HG02763 (cell line): Measurements from ENCODE around the gene ABHD16B.
"Not testable (repeated sequence)": the region's sequence is repeated elsewhere in the genome, so short reads cannot be mapped to it uniquely, and the experiment has no call there.

ENCODE experiments used
- ATAC-seq: cut with Tn5 transposase; IDR thresholded peaks from one replicate; pipeline ENCODE4 v1.9.1; 2021; ENCODE audit warnings: mild to moderate bottlenecking, moderate library complexity; ENCODE audit not compliant: unreplicated experiment

Gene ABHD16B

DNA sequence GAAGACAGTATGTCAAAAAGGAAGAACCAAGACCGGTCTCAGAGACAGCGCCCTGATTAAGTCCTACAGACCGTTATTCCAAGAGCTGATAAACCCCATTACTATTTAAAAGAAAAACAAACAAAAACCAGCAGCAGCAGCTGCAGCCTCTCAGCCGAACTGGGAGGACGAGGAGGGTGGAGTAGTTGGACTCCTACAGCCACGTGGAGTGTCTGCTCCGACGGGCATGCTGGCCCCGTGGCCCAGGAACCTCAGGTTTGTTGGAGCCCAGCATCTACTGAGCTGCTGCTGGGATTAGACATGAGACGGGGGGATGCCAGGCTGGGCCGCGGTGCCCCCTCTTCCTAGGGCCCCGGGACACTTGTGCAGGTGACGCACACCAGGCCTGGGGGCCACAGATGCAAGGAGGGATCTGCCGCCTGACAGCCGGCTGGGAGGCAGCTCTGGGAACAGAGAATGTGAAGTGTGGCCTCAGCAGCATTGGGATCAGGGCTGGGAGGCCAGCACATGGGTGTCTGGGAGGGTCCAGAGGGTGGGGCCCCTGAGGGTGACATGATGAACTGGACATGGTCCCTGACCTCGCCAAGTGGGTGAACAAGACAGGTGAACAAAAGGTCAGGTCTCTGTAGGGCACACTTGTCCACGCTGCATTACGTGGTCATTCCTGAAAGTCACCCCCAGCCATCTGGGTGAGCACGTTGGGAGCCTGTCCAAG, 27.4 kb upstream of the ABHD16B start:
- no peak for ATAC-seq

DNA sequence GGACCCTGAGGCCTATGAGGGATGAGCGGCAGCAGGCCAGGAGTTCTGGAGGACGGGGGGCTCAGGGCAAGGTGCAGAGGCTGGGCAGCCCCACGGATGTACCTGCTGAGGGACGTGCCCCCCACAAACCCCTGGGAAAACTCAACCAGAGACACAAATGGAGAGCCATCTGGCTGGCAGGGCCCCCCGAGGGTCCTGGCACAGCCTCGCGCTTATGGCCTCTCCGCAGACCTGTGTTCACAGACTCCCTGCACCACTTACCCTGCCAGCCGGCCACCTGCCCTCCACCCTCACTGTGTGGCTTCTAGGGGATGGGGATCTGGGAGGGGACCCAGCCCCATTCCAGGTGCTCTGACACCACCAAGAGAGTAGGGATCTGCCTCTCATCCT, 26.8 kb upstream of the ABHD16B start:
- ATAC-seq, result no peak

DNA sequence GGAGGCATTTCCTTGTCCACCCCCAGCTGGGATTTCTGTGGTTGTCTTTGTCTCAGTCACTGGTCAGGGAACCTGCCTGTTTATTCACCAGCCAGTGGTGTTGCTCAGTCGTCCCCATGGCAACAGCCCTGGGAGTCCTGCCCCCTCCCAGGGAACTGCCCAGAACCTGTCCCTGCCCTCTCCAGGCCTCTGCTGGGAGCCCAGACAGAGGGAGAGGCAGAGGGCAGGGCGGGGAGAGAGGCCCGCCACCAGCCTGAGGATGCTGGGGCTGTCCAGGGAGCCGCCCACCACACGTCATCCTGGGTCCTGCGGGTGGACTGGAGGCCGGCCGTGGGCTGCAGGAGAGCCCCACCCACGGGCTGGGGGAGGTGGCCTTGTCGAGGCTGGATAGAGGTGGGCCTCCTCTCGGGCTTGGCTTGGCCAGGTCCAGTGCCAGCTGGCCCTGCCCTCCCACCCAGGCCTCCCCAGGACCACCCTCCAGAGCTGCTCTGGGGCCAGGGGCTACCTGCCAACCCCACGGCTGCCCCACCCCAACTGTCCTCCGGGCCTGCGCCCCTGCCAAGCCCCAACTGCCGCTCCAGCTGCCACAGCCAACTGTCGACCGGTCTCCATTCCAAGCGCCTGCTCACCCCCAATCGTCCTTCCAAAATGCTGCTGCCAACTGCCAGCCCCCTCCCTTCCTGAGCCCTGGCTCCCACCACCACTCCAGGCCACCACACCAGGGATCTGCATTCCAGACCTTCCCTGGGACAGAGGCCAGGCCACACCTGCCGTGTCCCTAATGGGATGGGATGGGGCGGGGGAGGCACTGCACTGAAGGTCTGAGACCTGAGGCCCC, 26.1 kb upstream of the ABHD16B start:
- ATAC-seq, result no peak

DNA sequence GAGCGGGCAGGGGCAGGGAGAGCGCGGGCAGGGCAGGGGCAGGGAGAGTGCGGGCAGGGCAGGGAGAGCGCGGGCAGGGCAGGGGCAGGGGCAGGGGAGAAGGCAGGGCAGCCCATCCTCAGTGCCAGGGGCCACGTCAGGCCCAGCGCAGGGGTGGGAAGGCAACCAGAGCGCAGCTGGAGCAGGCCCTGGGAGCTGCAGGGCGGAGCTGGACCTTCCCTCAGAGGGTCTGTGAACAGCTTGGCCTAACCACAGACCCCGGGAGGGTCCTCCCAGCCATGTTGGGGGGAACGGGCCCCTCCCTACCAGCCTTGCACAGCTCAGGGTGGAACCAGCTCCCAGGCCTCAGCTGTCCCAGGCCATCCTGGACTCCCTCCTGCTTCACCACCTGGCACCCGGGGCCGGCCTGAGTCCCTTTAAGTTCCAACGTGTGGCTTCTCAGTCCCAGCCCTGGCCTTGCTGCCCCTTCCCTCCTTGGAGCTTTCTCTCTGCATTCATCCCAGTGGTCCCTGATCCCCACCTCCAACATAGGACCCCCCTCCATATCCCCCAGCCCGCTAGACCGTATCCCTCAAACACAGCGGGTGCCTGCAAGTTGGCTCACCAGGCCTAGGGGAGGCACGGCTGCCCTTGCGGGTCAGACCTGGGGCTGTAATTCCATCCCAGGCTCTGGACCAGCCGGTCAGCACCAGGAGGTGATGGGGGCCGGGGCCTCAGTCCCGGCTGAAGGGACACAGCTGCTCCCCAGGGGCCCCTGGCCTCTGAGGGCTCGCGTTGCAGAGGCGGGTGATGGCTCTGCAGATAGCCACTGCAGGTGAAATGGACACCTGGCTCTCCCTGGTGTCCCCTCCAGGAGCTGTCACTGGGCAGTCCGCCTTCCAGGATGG, 24.6 kb upstream of the ABHD16B start:
- no peak for ATAC-seq

DNA sequence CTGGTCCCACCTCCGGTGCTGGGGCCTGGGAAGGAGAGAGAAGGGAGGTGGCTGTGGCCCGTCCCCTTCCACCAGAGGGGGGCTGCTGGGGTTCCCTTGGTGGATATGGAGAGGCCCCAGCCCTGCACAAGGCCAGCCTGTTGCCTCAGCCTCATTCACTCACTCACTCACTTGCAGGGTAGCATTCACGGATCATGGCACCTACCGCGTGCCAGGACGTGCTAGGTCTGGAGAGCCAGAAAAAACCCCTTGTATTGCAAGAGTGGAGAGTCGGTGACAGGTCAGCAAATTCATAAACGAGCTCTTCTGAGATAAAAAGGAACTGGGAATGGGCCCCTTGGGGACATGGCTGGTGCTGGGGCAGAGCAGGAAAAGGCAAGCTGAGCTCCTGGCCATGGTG, 23.8 kb upstream of the ABHD16B start:
- ATAC-seq, result no peak

DNA sequence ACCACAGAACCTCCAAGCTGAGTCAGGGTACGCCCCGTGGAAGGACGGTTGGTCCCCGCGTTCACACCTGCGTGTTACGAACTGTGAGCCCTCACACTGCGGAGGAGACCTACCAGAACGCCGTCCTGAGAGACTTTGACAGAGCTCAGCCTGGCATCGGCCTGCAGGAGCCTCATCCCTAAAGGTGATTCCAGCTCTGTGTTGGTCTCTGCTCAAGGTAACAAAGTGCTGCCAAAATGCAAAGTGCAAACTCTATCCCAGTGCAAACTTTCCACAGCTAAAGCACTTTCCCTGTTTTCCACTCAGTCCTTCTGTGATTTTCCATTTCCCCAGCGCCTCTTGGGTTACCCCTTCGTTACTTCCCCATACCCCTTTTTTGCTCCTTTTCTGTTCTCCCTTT, 21.7 kb upstream of the ABHD16B start:
- ATAC-seq, result no peak

DNA sequence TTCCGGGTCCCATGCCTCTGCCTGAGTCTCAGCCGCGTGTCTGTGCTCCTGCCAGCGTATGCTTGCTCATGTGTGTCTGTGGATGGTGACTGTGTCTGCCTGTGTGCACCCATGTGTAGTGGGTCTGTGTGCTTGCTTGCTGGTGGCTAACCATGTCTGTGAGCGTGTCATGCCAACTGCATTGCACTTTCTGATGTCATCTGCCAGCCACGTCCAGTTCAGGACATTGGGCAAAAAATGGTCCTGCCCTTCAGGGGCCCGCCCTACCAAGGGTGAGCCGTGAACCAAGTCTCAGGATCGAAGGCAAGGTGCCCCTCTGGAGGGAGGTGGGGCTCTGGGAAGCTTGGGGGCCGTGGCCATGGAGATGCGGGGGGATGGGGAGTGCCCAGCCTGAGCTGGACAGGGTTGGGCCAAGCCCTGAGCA, 20.9 kb upstream of the ABHD16B start:
- ATAC-seq, result no peak

DNA sequence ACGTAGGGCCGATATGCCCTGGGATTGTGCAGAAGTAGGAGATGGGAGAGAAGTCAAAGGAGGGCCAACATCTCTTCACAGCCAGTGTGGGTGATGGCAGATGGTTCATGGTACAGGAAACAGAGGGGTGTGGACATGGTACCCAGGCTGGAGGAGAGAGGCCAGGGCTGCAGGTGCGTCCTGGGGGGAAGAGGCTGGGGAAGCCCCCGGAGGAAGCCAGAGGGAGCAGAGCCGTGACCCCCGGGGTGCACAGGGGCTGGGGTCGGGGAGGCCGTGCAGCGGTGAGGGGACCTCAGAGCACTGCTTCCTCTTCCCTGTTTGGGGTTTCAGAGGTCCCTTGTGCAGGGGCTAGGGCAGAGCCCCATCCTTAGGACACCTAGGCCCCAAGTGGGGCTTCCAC, 19.0 kb upstream of the ABHD16B start:
- ATAC-seq, result no peak

DNA sequence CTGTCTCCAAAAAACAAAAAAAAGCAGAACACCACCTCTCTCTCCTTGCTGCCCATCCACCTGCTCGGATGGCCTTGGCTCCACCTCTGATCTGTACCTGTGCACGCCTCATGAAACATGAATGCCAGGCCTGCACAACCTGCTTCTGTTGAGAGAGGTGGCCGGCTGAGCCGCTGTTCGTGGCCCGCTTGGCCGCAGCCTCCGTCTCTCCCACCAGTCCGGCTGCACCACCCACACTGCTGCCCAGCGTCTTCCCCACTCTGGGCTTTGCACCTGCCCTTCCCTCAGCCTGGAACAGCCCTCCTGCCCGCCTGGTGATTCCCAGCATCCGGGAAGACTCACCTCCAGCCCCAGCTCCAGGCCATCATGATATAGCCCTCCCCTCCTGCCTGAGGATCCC, 18.1 kb upstream of the ABHD16B start:
- no peak for ATAC-seq

DNA sequence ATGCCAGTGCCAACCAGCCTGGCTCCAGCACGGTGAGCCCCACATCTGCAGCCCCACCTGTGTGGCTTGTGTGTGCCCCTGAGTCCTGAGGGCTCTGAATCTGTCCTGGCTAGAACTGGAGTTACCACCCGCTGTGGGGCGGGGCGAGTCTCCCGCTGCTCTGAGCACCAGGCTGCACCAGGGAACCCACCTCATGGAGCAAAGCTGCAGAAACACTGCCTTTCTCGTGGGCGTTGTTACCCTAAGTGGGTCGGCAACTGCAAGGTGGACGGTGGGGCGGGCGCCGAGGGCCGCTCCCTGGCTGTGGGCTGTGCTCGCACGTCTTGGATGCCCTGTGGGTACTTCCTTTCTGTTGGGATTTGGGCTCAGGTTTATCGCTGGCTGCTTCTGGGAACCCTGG, 17.5 kb upstream of the ABHD16B start:
- ATAC-seq, result no peak

DNA sequence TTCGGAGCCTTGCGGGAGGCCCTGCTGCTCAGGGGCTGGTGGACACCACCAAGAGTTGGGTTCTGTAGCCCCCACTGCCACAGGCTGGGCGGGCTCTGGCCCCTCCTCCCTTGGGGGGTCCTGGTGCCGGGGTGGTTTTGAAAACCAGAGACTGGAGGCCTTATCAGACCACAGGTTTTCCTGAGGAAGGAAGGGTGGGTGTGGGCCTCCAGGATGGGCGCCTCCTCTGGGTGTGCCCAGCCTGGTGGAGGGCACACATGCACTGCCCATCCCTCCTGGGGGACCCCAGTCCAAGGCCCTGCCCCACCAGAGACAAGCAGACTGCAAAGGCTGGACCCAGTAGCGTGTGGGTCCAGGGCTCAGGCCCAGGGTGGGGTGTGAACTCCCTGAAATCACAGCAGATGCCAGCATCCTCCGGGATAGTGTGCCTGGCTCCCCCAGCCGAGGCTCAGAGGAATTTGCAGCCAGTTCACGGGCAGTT, 16.7 kb upstream of the ABHD16B start:
- no peak for ATAC-seq

DNA sequence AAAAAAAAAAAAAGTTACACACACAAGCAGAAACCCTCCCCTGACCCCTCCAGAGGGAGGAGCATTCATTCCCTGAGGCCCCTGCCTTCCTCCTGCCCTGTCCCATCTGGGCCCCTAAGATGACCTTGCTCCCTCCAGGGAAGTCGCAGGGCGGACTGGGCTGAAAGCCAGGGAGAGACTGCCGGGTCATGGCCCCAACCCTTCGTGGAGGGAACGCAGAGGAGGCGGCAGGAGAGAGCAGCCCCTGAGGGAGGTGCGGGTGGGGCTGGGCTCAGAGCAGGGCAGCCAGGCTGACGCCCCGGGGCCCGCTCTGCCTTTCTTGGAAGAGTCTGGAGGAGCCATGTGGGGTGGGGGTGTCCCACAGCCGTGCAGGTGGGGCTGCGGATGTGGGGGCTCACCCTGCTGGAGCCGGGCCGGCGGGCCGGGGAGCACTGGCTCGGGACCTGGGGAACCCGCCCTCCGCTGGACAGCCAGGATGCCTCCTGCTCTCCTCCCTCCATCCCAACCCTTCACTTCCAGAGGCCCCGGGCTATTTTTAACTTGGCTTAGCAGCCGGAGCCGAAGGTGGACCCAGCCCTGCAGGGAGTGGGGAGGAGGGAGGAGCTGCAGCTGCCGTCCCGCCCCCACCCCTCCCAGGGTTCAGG, 15.0 kb upstream of the ABHD16B start:
- ATAC-seq, result no peak

DNA sequence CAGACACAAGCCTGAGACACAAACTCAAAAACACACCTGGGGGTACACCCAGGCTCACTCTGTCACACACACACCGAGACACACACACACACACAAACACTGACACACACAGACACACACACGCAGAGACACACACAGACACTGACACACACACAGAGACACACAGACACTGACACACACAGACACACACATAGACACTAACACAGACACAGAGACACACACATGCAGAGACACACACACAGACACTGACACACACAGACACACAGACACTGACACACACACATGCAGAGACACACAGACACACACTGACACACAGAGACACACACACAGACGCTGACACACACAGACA, 14.4 kb upstream of the ABHD16B start:
- no peak for ATAC-seq

DNA sequence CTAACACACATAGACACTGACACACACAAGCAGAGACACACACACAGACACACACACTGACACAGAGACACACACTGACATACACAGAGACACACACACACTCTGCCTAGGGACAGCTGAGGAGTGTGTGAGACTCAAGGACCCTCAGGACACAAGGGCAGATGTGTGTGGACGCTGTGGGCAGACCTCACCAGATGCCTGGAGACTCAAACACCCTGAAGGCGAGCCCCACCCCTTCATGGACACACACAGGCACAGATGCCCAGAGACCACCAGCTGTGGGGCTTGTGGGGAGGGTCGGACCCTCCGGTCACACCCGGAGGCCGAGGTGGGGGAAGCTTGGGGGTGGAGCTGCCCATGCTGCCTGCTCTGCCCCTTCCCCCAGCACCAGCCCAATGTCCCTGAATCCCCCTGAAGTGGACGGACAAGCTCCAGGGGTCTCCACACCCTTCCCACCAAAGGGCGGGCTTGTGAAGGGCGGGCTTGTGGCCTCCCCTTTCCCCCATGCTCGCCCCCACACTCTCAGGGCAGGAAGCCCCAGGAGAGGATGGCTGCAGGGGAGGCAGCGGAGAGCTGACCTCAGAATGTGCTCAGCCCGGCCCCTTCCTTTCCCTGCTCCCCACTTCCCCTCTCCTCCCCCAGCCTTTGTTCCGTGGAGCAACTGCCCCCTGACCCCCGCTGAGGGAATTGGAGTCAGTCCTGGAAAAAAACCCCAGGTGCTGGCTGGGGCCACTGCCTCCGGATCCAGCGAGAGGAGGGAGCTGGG, 13.9 kb upstream of the ABHD16B start:
- no peak for ATAC-seq

DNA sequence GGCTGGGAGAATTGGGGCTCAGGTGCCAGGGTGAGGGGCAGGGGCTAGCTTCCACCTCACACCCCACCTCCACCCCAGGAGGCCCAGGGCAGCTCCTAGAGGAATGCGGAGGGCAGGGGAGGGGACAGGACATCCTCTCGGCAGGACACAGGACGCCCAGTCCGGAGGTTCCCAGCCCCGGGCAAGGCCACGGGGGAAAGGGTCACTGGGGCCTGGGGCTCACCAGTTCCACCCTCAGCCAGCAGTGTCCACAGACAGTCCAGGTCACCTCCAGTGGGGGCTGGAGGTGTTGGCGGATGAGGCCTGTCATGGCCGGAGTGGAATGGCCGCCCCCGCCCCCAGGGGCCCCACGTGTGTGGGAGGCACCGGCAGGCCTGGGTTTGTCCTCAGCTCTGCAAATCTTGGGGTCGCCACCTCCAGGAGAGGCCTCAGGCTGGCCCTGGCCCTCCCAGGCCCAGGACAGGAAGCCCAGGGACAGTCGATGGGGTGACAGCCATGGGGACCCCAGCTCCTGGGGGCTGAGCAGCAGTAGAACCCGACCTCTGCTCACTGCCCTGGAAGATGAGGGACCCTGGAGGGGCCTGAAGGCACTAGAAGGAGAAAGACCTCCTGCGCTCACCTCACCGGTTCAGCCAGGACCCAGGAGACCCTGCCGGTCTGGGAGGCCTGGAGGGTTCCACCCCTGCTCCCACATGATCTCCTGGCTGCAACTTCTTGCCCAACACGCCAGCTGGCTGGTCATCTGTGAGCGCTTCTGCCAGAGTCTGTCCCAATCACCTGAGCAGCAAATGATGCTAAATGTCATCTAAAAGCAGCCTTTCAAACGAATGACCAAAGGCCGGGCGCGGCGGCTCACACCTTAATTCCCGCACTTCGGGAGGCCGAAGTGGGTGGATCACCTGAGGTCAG, 13.0 kb upstream of the ABHD16B start:
- no peak for ATAC-seq

DNA sequence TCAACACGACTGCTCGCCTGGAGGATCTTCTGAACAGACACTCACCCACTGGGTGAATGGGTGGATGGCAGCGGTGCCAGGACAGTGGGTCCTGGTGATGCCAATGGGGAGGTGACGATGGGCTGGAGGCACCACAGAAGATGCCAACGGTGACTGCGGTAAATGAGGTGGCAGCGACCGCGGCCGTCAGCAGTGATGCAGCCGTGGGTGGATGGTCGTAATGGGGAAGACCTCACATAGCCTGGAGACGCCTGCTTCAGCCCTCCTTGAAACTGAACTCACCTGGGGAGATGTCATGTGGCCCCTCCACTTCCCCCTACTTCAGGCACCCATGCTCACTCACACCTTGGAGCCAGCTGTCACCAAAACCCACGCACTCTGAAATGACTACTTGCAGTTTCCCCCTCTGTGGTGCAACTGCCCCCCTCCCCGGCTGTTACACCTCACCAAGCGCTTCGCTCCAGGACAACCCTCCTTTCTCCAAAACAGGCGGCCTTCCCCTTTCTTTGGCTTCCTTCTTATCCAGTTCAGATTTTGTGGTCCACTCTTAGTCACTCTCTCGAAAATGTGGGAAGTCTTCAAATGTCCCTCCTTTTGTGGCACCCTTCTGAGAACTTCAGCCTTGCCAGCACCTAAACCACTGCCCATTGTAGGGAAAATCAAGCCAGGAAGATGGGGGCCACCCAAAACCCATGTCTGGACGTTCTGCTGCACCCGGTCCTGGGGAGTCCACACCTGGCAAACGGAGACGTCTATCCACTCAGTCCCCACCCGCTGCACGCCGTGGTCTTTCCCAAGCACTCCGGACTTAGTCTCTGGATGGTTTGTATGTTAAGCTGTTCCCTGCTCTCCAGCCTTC, 10.4 kb upstream of the ABHD16B start:
- ATAC-seq, result peak; percentile 78

DNA sequence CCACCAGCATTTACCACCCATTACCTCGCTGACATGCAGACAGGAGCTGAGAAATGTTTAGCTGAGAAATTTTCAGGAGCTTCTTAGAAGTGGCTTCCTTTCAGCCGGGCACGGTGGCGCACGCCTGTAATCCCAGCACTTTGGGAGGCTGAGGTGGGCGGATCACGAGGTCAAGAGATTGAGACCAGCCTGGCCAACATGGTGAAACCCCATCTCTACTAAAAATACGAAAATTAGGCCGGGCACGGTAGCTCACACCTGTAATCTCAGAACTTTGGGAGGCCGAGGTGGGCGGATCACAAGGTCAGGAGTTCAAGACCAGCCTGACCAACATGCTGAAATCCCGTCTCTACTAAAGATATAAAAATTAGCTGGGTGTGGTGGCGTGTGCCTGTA, 9.8 kb upstream of the ABHD16B start:
- ATAC-seq, result not testable (repeated sequence)

DNA sequence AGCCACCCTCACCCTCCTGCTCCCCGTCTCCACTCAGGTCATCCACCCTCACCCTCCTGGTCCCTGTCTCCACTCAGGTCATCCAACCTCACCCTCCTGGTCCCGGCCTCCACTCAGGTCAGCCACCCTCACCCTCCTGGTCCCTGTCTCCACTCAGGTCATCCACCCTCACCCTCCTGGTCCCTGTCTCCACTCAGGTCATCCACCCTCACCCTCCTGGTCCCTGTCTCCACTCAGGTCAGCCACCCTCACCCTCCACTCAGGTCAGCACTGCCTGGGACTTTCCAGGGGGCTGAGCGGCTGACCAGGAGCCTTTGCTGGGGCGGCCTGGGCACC, 7.6 kb upstream of the ABHD16B start:
- ATAC-seq, result not testable (repeated sequence)
